B cell (primary cell): ENCODE data around the gene PLEKHA5. TPM values are rescaled to one million over a fixed set of nuclear protein-coding genes. Genes with fewer than 3 reads are reported as not detected.
"Not testable (repeated sequence)": the region's sequence is repeated elsewhere in the genome, so short reads cannot be mapped to it uniquely, and the experiment has no call there.

Source experiments
- ATAC-seq: fragments of 200-7000 bp; cut with Tn5 transposase; one replicate; pipeline ENCODE4 v1.10.0; 2021; ENCODE audit warnings: low read depth, mild to moderate bottlenecking, moderate number of reproducible peaks, moderate library complexity
- CTCF ChIA-PET: fragments of 350-600 bp; sonication (Branson Sonifier 250); formaldehyde crosslinking; loops from one replicate; lab custom pipeline; 2021; ENCODE audit warnings: antibody characterized with exemption, inconsistent platforms; lab: Charles Lee
- POLR2A ChIA-PET: fragments of 350-600 bp; sonication (Branson Sonifier 250); formaldehyde crosslinking; loops from one replicate; lab custom pipeline; 2021; ENCODE audit warnings: antibody characterized with exemption; lab: Charles Lee
- DNase-seq: peaks from one replicate; pipeline ENCODE4 v3.0.0; 2013
- H2AFZ ChIP-seq: 2 replicates; pipeline ENCODE4 v1.6.1; 2012; ENCODE audit warnings: mild to moderate bottlenecking, low read depth, low read length; ENCODE audit not compliant: insufficient read depth, poor library complexity, severe bottlenecking
- H3K27ac ChIP-seq, 2 donors: 1 replicate in 1 of 2; 2 replicates in 1 of 2; pipeline ENCODE4 v1.5.1; 2012 to 2013; ENCODE audit warnings: low read length in 2 of 2, mild to moderate bottlenecking in 2 of 2, moderate library complexity in 1 of 2
- H3K27me3 ChIP-seq, 4 experiments: fragments of 200-600 bp in 1 of 4; sonication (generic) in 1 of 4; replicated peaks in 1 of 4; 1 replicate in 2 of 4; 2 replicates in 2 of 4; pipeline versions ENCODE4 v1.6.1 to v1.7.0; 2013 to 2016; ENCODE audit warnings: low read length in 3 of 4, mild to moderate bottlenecking in 2 of 4, mixed read lengths in 1 of 4, moderate library complexity in 1 of 4; ENCODE audit not compliant: insufficient read depth in 4 of 4, control insufficient read depth in 3 of 4; ENCODE audit errors: control extremely low read depth in 1 of 4
- H3K36me3 ChIP-seq, 2 experiments: replicated peaks in 1 of 2; 1 replicate in 1 of 2; 2 replicates in 1 of 2; pipeline versions ENCODE4 v1.6.1 to v1.7.1; 2013; ENCODE audit warnings: low read length in 1 of 2; ENCODE audit not compliant: insufficient read depth in 2 of 2, control insufficient read depth in 1 of 2; ENCODE audit errors: control extremely low read depth in 1 of 2, extremely low read depth in 1 of 2
- H3K4me1 ChIP-seq, 2 donors: fragments of 200-600 bp in 1 of 2; sonication (generic) in 1 of 2; 1 replicate in 1 of 2; 2 replicates in 1 of 2; pipeline versions ENCODE4 v1.5.1 to v1.6.1; 2013 to 2017; ENCODE audit warnings: low read length in 2 of 2; ENCODE audit not compliant: control insufficient read depth in 2 of 2, insufficient read depth in 2 of 2
- H3K4me2 ChIP-seq: replicated peaks from 2 replicates; pipeline ENCODE3; 2012; ENCODE audit warnings: mild to moderate bottlenecking, low read depth, low read length; ENCODE audit not compliant: poor library complexity, severe bottlenecking
- H3K4me3 ChIP-seq, 5 experiments: fragments of 200-600 bp in 1 of 5; sonication (generic) in 1 of 5; 1 replicate in 3 of 5; 2 replicates in 2 of 5; pipeline versions ENCODE4 v1.5.1 to v1.7.0; 2011 to 2016; ENCODE audit warnings: low read length in 4 of 5, mild to moderate bottlenecking in 4 of 5, low read depth in 2 of 5, control low read depth in 1 of 5, moderate library complexity in 1 of 5; ENCODE audit not compliant: insufficient read depth in 1 of 5; ENCODE audit errors: control extremely low read depth in 1 of 5, extremely low read depth in 1 of 5
- H3K79me2 ChIP-seq: fragments of 200-600 bp; sonication (generic); one replicate; pipeline ENCODE4 v1.6.0; 2016; ENCODE audit warnings: low read length; ENCODE audit not compliant: control insufficient read depth, insufficient read depth
- H3K9ac ChIP-seq: fragments of 200-600 bp; sonication (generic); 2 replicates; pipeline ENCODE4 v1.6.1; 2017; ENCODE audit warnings: mild to moderate bottlenecking, low read length, moderate library complexity
- H3K9me3 ChIP-seq, 3 donors: one replicate each; pipeline versions ENCODE4 v1.6.1 to v1.7.1; 2013; ENCODE audit warnings: low read length in 2 of 3; ENCODE audit not compliant: control insufficient read depth in 2 of 3, insufficient read depth in 1 of 3; ENCODE audit errors: control extremely low read depth in 1 of 3
- H4K20me1 ChIP-seq: 2 replicates; pipeline ENCODE4 v1.6.0; 2012; ENCODE audit warnings: mild to moderate bottlenecking, low read length; ENCODE audit not compliant: insufficient read depth, control insufficient read depth, poor library complexity, severe bottlenecking
- H3K27ac Mint-ChIP-seq: one replicate; pipeline ENCODE4 v1.8.0; 2021; ENCODE audit warnings: mixed read lengths
- H3K27me3 Mint-ChIP-seq: one replicate; pipeline ENCODE4 v1.8.0; 2021; ENCODE audit warnings: mixed read lengths
- H3K4me1 Mint-ChIP-seq: one replicate; pipeline ENCODE4 v1.8.0; 2021; ENCODE audit warnings: mixed read lengths
- H3K4me3 Mint-ChIP-seq: one replicate; pipeline ENCODE4 v1.8.0; 2021; ENCODE audit warnings: mixed read lengths
- H3K9me3 Mint-ChIP-seq: one replicate; pipeline ENCODE4 v1.8.0; 2022; ENCODE audit warnings: mixed read lengths; ENCODE audit not compliant: insufficient read depth
- EZH2 ChIP-seq: IDR thresholded peaks from 2 replicates; pipeline ENCODE4 v1.6.1; 2012; ENCODE audit warnings: borderline replicate concordance, low read depth, mild to moderate bottlenecking, moderate library complexity, low read length; ENCODE audit not compliant: insufficient read depth, poor library complexity, severe bottlenecking
- WGBS: methylation state at CpG from one replicate; pipeline ENCODE4 v1.1.5; 2013; ENCODE audit warnings: missing lambda C conversion rate; ENCODE audit not compliant: insufficient coverage; 5-methylcytosine and 5-hydroxymethylcytosine counted together
- intact Hi-C: fragments of 100-400 bp; cut with micrococcal nuclease; formaldehyde crosslinking; loops from one replicate; pipeline ENCODE4 v1.10.0; 2022
- polyA plus RNA-seq: library from polyadenylated mRNA; depleted of rRNA; stranded (reverse); fragments of >200 nt; gene quantifications from 2 replicates; pipeline ENCODE4 v1.2.3, GENCODE V29; 2012
- total RNA-seq, 2 donors: library from RNA; stranded (reverse); fragments of 120-200 nt in 1 of 2; gene quantifications; 1 replicate in 1 of 2; 2 replicates in 1 of 2; pipeline versions ENCODE4 v1.2.3 to v1.2.4, GENCODE V29; 2013 to 2022
- TF ChIP-seq, protein P1 (sequence below): fragments of 200-600 bp; IDR thresholded peaks from one replicate; pipeline ENCODE4 v1.8.0; 2022; ENCODE audit warnings: antibody characterized with exemption, mild to moderate bottlenecking

Gene PLEKHA5
- total and polyA plus RNA-seq, 2 donors (not counting 1 experiment from before 2014, with no cell fraction given) = 0.03 to 0.22 TPM

DNA sequence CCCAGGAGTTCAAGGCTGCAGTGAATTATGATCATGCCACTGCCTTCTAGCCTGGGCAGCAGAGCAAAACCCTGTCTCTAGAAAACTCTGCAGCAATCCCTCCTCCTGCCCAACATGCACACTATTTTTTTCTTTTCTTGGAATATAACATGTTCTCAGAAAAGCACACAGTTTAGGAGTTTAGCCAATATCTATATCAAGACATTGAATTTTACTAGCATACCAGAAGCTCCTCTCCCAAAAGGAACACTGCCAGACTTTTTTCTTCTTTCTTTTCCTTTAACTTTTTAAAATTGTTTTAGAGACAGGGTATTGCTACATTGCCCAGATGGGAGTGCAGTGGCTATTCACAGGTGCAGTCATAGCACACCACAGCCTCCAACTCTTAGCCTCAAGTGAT is 202.7 kb downstream of the PLEKHA5 start:
- Mint-ChIP-seq H3K9me3 (peaks cover 2% of the 10 kb centered on the region), H3K27me3 (no peaks in the 10 kb centered on the region), H3K4me1 (no peaks in the 10 kb centered on the region), H3K4me3 (no peak overlapping the region), H3K27ac (no peak overlapping the region)
- intact Hi-C loops = no loop called here
- Histone ChIP-seq H3K9me3 (no peaks in the 10 kb centered on the region), H3K4me1 (no peaks in the 10 kb centered on the region), H3K27ac (no peak overlapping the region), H3K79me2 (no peaks in the 10 kb centered on the region), H3K4me3 (no peak overlapping the region), H3K36me3 (no peaks in the 10 kb centered on the region), H4K20me1 (no peaks in the 10 kb centered on the region), H3K9ac (no peak overlapping the region), H3K4me2 (no peak overlapping the region), H3K27me3 (no peaks in the 10 kb centered on the region), H2AFZ (no peak overlapping the region)
- POLR2A ChIA-PET = no interaction called here
- ATAC-seq (no peak), DNase-seq (no peak)
- TF ChIP-seq, protein P1, sequence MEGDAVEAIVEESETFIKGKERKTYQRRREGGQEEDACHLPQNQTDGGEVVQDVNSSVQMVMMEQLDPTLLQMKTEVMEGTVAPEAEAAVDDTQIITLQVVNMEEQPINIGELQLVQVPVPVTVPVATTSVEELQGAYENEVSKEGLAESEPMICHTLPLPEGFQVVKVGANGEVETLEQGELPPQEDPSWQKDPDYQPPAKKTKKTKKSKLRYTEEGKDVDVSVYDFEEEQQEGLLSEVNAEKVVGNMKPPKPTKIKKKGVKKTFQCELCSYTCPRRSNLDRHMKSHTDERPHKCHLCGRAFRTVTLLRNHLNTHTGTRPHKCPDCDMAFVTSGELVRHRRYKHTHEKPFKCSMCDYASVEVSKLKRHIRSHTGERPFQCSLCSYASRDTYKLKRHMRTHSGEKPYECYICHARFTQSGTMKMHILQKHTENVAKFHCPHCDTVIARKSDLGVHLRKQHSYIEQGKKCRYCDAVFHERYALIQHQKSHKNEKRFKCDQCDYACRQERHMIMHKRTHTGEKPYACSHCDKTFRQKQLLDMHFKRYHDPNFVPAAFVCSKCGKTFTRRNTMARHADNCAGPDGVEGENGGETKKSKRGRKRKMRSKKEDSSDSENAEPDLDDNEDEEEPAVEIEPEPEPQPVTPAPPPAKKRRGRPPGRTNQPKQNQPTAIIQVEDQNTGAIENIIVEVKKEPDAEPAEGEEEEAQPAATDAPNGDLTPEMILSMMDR = no peak
- TF ChIP-seq EZH2 = no peak
- CTCF ChIA-PET = no interaction called here

DNA sequence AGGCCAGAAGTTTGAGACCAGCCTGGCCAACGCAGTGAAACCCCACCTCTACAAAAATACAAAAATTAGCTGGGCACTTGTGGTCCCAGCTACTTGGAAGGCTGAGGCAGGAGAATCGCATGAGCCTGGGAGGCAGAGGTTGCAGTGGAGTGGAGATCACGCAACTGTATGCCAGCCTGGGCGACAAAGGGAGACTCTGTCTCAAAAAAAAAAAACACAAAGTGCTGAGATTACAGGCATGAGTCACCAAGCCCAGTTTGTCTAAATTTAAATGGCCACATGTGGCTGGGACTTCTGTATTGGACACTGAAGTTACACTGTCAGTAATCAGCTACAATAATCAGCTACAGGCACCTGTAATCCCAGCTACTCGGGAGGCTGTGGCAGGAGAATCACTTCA is 208.9 kb downstream of the PLEKHA5 start:
- no peaks in the 10 kb centered on the region for H3K27me3 Mint-ChIP-seq
- Histone ChIP-seq H4K20me1 (no peaks in the 10 kb centered on the region), H3K4me2 (no peak overlapping the region), H3K27ac (no peak overlapping the region), H3K36me3 (no peaks in the 10 kb centered on the region), H3K27me3 (no peaks in the 10 kb centered on the region), H3K4me3 (no peak overlapping the region), H2AFZ (no peak overlapping the region), H3K9me3 (no peaks in the 10 kb centered on the region), H3K79me2 (no peaks in the 10 kb centered on the region), H3K9ac (no peak overlapping the region), H3K4me1 (no peaks in the 10 kb centered on the region)
- no peaks in the 10 kb centered on the region for H3K9me3 Mint-ChIP-seq
- intact Hi-C loops = no loop called here
- DNase-seq (no peak), ATAC-seq (no peak)
- WGBS = 100% methylated on average over 3 of the region's 5 CpGs
- ChIA-PET CTCF (interaction anchor here (0.6 kb wide), 1 partner anchor 49 kb away, joined by 4 read pairs; no protein-coding TSS in a partner anchor), POLR2A (no interaction called here)
- H3K4me1 Mint-ChIP-seq = no peaks in the 10 kb centered on the region
- TF ChIP-seq, protein P1 = no peak
- no peak for TF ChIP-seq EZH2
- no peak overlapping the region for H3K27ac Mint-ChIP-seq
- H3K4me3 Mint-ChIP-seq = no peak overlapping the region

DNA sequence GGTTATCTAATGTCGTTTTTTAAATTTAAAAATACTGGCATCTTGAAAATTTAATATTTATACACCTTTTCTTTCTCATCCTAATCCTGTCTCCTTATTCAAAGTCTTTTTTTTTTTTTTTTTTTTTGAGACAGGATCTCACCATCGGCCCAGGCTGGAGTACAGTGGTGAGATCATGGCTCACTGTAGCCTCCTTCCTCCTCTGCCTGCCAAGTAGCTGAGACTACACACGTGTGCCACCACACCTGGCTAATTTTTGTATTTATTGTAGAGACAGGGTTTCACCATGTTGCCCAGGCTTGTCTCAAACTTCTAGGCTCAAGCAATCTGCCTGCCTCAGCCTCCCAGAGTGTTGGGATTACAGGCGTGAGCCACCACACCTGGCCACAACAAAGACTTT is 221.3 kb downstream of the PLEKHA5 start:
- H3K4me3 ChIP-seq, H4K20me1 ChIP-seq, POLR2A ChIA-PET, H3K79me2 ChIP-seq, H3K27me3 ChIP-seq, H2AFZ ChIP-seq, DNase-seq, CTCF ChIA-PET, intact Hi-C loops, ATAC-seq, H3K4me2 ChIP-seq, H3K27ac Mint-ChIP-seq, H3K27me3 Mint-ChIP-seq, H3K36me3 ChIP-seq, H3K4me3 Mint-ChIP-seq, H3K9me3 Mint-ChIP-seq, H3K4me1 ChIP-seq, H3K9ac ChIP-seq, H3K9me3 ChIP-seq, H3K4me1 Mint-ChIP-seq, H3K27ac ChIP-seq: not testable (repeated sequence)
- 100% methylated on average over 1 of the region's 4 CpGs for WGBS
